Left ventricle myocardium inferior (tissue), 1 donor: Measurements from ENCODE around the gene GDF3. TPM values are rescaled to one million over a fixed set of nuclear protein-coding genes. Genes with fewer than 3 reads are reported as not detected.
A peak's percentile ranks its signal among the peaks of the same experiment; 100 is the strongest.
"Not testable (repeated sequence)": the region's sequence is repeated elsewhere in the genome, so short reads cannot be mapped to it uniquely, and the experiment has no call there.

Experiments
- DNase-seq: peaks from one replicate; pipeline ENCODE4 v3.0.0-alpha.2; 2020
- H3K27ac ChIP-seq: fragments of 200-600 bp; replicated peaks from 2 replicates; pipeline ENCODE4 v1.8.0; 2021
- H3K27me3 ChIP-seq: fragments of 200-600 bp; 2 replicates; pipeline ENCODE4 v1.8.0; 2021; ENCODE audit warnings: low read depth
- H3K36me3 ChIP-seq: fragments of 200-600 bp; 2 replicates; pipeline ENCODE4 v1.8.0; 2021
- H3K4me1 ChIP-seq: fragments of 200-600 bp; 2 replicates; pipeline ENCODE4 v1.8.0; 2021
- H3K4me3 ChIP-seq: fragments of 200-600 bp; 2 replicates; pipeline ENCODE4 v1.8.0; 2021; ENCODE audit warnings: mild to moderate bottlenecking, moderate library complexity
- H3K9me3 ChIP-seq: fragments of 200-600 bp; replicated peaks from 2 replicates; pipeline ENCODE4 v1.8.0; 2021
- intact Hi-C: fragments of 100-400 bp; cut with micrococcal nuclease; formaldehyde crosslinking; loops from one replicate; pipeline ENCODE4 v1.11.0; 2022
- total RNA-seq: library from RNA; stranded (reverse); fragmentation: NEBNext Ultra II Directional; extraction: Animal tissue kit (Norgen Biotek cat#: 25700); gene quantifications from one replicate; pipeline ENCODE4 v1.2.1, GENCODE V29; 2021
- TF ChIP-seq, protein P1 (sequence below): fragments of 200-600 bp; IDR thresholded peaks from 2 replicates; pipeline ENCODE4 v1.8.0; 2021; ENCODE audit warnings: antibody characterized with exemption, mild to moderate bottlenecking, borderline replicate concordance
- donor health status: DM: no; HTN: yes; CAD: no; lungs with severe emphysema.

GDF3 gene
- total RNA-seq, 1 donor from 2014 or later: 0.19 TPM

DNA sequence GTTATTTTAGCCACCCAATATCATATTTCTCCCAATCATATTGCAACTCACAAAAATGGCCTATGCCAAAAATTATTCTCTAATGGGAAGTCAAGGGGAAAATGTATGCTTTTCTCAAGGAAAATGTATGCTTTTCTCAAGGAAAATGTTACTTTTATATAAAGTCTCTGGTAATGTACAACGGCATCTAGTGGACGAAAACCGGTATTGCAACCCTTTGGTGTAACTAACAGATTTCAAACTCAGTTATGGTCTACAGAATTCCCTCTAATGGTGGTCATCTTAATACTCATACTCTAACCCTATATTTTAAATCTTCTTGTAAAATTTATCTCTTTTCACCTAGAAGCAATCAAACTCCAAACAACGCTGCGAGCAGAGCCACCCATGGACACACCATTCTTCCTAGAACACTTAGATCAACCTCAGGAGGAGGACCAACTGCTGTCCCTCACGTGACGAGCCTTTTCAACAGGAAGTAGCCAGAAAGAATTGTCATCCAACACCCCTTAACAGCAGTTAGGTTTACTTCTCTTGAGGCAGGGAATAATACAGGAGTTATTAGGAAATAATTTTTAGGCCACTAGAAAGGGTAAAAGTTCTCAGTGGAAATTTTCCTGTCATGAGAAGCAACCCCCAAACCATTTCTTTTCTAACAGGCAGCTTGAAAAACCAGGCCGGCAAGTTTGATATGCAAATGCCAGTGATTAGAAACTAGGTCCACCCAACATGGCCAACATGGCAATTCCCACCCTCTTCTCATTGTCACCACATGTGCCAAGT is 50.0 kb downstream of the GDF3 start:
- no peaks in the 10 kb centered on the region for H3K9me3 ChIP-seq

DNA sequence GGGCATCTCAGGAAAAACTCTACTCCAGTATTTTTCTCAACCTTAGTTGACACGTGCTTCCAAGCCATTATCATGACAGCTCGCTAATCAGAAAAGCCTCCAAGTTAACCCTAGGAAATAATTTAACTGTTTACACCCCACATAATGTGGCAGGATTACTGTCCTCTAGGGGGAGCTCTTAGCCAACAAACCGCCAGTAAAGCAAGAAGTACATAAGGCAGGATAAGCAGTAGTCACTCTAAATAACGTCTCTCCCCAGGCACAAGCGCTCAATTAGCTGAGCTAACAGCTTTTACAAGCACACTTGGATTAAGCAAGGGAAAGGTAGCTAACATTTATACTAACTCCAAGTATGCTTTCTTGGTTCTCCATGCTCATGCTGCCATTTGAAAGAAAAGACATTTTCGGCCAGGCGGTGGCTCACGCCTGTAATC is 52.7 kb downstream of the GDF3 start:
- Histone ChIP-seq H3K27ac (no peak overlapping the region), H3K4me1 (peaks cover 3% of the 10 kb centered on the region), H3K4me3 (no peak overlapping the region), H3K27me3 (peaks cover 67% of the 10 kb centered on the region), H3K36me3 (no peaks in the 10 kb centered on the region), H3K9me3 (no peaks in the 10 kb centered on the region)
- intact Hi-C loops: loop anchor here (5.0 kb wide), 1 partner anchor 421 kb away; no protein-coding TSS in a partner anchor
- DNase-seq: no peak
- TF ChIP-seq, protein P1, sequence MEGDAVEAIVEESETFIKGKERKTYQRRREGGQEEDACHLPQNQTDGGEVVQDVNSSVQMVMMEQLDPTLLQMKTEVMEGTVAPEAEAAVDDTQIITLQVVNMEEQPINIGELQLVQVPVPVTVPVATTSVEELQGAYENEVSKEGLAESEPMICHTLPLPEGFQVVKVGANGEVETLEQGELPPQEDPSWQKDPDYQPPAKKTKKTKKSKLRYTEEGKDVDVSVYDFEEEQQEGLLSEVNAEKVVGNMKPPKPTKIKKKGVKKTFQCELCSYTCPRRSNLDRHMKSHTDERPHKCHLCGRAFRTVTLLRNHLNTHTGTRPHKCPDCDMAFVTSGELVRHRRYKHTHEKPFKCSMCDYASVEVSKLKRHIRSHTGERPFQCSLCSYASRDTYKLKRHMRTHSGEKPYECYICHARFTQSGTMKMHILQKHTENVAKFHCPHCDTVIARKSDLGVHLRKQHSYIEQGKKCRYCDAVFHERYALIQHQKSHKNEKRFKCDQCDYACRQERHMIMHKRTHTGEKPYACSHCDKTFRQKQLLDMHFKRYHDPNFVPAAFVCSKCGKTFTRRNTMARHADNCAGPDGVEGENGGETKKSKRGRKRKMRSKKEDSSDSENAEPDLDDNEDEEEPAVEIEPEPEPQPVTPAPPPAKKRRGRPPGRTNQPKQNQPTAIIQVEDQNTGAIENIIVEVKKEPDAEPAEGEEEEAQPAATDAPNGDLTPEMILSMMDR: peak; percentile 21

More for the DNA sequence above, 50.0 kb downstream of the GDF3 start:
- H3K27ac ChIP-seq: no peak overlapping the region
- no peak for DNase-seq
- H3K27me3 ChIP-seq: peaks cover 42% of the 10 kb centered on the region
- TF ChIP-seq, protein P1: peak; percentile 90
- no peaks in the 10 kb centered on the region for H3K36me3 ChIP-seq
- no peak overlapping the region for H3K4me3 ChIP-seq
- H3K4me1 ChIP-seq: no peaks in the 10 kb centered on the region
- intact Hi-C loops: no loop called here

DNA sequence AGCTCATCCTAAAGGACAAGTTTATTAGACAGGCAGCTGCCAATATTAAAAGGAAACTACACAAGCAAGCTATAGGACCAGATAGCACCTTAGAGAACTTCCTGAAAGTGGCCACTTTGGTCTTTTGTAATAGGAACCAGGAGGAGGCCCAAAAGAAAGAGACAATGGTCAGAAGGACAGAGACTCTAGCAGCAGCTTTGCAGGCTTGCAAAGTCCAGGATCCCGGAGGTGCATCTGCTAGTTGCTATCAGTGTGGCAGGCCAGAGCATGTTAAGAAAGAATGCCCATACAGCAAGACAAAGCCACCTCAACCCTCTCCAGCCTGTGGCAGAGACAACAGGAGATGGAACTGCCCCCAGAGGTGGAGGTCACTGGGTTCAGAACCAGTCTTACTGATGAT is 53.3 kb downstream of the GDF3 start:
- intact Hi-C loops: loop anchor here (5.0 kb wide), 1 partner anchor 420 kb away; no protein-coding TSS in a partner anchor
- TF ChIP-seq, protein P1: no peak

DNA sequence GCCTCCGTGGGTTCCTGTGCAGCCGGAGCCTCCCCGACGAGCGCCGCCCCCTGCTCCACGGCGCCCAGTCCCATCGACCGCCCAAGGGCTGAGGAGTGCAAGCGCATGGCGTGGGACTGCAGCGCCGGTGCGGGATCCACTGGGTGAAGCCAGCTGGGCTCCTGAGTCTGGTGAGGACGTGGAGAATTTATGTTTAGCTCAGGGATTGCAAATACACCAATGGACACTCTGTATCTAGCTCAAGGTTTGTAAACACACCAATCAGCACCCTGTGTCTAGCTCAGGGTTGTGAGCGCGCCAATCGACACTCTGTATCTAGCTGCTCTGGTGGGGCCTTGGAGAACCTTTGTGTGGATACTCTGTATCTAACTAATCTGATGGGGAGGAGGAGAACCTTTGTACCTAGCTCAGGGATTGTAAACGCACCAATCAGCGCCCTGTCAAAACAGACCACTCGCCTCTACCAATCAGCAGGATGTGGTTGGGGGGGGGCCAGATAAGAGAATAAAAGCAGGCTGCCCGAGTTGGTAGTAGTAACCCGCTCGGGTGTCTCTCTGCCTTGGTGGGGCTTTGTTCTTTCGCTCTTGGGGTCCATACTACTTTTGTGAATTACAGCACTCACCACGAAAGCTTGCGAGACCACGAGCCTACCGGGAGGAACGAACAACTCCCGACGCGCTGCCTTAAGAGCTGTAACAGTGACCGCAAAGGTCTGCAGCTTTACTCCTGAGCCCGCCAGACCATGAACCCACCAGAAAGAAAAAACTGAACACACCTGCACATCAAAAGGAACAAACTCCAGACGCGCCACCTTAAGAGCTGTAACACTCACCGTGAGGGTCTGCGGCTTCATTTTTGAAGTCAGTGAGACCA is 55.2 kb downstream of the GDF3 start:
- H3K27me3 ChIP-seq: peaks cover 81% of the 10 kb centered on the region
- not testable (repeated sequence) for H3K4me1 ChIP-seq, H3K9me3 ChIP-seq, H3K27ac ChIP-seq, DNase-seq, H3K36me3 ChIP-seq
- intact Hi-C loops: loop anchor here (5.0 kb wide), 1 partner anchor 418 kb away; no protein-coding TSS in a partner anchor
- peak overlapping the region; percentile 59 for H3K4me3 ChIP-seq

More for the DNA sequence above, 53.3 kb downstream of the GDF3 start:
- H3K4me1 ChIP-seq: peaks cover 3% of the 10 kb centered on the region
- H3K27me3 ChIP-seq: peaks cover 73% of the 10 kb centered on the region
- no peak overlapping the region for H3K4me3 ChIP-seq
- H3K27ac ChIP-seq: no peak overlapping the region
- DNase-seq: no peak
- H3K36me3 ChIP-seq: no peaks in the 10 kb centered on the region
- H3K9me3 ChIP-seq: no peaks in the 10 kb centered on the region

Other genes starting within 250 kb of the GDF3 start
- gene CD163, start 192.0 kb downstream of the GDF3 start, total RNA-seq: 44.7 TPM
- gene APOBEC1, start 29.9 kb downstream of the GDF3 start, total RNA-seq: not detected
- gene DPPA3, start 15.7 kb upstream of the GDF3 start, total RNA-seq: not detected
- gene CLEC4C, start 51.6 kb upstream of the GDF3 start, total RNA-seq: not detected
- not detected for gene NANOGNB, start 69.4 kb upstream of the GDF3 start, total RNA-seq
- not detected for gene NANOG, start 93.6 kb upstream of the GDF3 start, total RNA-seq
- not detected for gene SLC2A14, start 177.1 kb upstream of the GDF3 start, total RNA-seq
- gene SLC2A3, start 240.4 kb upstream of the GDF3 start, total RNA-seq: 13.7 TPM